GM10266 (cell line): ENCODE measurements around the gene DNTT.

Source experiments
- DNase-seq: peaks from one replicate; pipeline ENCODE4 v3.0.0; 2012; ENCODE audit errors: extremely low spot score
- TF ChIP-seq, protein P1 (sequence below): IDR thresholded peaks from 2 replicates; pipeline ENCODE4 v1.5.1; 2012; ENCODE audit warnings: mild to moderate bottlenecking, low read depth; ENCODE audit not compliant: control insufficient read depth, insufficient read depth; ENCODE audit errors: missing control alignments

Gene DNTT

DNA sequence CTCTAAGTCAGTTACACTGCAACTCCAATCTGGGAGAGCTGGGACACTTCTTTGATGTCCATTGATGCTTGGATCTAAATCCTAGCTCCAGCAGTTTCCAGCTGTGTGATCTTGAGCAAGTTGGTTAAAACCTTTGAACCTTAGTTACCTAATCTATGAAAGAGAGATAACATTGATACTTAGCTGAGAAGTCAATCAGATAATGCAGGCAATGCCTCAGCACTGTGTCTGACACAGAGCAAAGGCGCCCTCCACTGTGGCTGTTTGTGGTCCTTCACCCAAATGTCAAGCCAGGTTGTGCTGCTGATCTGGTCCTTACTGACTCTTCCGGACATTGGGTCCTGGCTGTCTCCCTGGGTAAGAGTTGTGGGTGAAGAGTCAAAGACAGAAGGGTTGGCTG, 20.2 kb downstream of the DNTT start:
- no peak for DNase-seq
- TF ChIP-seq, protein P1, sequence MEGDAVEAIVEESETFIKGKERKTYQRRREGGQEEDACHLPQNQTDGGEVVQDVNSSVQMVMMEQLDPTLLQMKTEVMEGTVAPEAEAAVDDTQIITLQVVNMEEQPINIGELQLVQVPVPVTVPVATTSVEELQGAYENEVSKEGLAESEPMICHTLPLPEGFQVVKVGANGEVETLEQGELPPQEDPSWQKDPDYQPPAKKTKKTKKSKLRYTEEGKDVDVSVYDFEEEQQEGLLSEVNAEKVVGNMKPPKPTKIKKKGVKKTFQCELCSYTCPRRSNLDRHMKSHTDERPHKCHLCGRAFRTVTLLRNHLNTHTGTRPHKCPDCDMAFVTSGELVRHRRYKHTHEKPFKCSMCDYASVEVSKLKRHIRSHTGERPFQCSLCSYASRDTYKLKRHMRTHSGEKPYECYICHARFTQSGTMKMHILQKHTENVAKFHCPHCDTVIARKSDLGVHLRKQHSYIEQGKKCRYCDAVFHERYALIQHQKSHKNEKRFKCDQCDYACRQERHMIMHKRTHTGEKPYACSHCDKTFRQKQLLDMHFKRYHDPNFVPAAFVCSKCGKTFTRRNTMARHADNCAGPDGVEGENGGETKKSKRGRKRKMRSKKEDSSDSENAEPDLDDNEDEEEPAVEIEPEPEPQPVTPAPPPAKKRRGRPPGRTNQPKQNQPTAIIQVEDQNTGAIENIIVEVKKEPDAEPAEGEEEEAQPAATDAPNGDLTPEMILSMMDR = no peak

DNA sequence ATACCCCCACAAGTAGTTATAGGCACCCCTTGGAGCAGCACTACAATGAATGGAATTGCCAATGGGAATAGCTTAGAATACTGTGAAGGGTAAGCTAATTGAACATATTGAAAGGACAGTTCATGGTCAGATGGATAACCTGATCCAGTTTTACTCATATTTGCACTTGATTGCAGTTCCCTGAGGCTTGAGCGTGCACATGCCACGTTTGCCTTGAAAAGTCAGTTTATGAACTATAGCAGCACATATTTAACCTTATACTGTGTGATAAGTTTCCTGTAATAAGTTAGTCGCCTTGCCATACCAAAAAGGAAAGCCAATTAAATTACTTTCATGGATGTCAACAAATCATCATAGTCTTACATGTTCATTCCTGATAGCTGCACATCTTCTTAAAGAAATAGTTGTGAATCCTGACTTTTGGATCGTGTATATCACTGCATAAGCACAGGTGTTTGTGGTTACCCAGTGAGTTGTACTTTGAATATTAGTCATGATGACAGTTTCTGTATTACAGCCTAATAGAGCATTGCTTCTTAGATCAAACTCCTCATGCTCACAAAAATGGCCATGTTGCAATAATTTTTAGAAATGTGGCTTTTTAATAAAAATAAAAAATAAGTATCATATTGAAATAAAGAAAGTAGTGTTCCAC, 21.6 kb downstream of the DNTT start:
- TF ChIP-seq, protein P1 = no peak
- DNase-seq = peak; percentile 47

DNA sequence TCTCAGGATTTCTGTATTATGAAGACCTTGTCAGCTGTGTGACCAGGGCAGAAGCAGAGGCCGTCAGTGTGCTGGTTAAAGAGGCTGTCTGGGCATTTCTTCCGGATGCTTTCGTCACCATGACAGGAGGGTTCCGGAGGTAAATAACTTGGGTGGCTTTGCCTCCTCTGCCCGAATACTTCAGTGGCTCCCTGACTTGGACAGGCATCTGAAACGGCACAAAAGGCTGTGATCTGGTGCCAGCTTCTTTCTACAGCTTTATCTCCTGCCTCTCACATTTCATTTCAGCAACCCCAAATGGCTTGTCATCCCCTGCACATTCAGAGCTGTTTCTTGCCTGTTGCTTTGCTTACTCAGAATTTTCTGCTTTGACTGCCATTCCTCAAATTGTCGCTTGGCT, 23.2 kb downstream of the DNTT start:
- no peak for DNase-seq
- TF ChIP-seq, protein P1 = no peak

DNA sequence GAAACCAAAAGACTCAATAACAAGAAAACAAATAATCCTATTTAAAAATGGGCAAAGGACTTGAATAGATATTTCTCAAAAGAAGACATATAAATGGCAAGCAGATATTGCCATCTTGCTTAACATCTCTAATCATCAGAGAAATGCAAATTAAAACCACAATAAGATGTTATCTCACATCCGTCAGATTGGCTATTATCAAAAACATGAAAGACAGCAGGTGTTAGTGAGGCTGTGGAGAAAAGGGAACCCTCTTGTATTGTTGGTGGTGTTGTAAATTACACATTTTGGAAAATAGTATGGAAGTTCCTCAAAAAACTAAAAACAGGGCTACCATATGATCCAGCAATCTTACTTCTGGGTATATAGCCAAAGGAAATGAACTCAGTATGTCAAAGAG, 28.9 kb downstream of the DNTT start:
- TF ChIP-seq, protein P1 = no peak
- DNase-seq = no peak

DNA sequence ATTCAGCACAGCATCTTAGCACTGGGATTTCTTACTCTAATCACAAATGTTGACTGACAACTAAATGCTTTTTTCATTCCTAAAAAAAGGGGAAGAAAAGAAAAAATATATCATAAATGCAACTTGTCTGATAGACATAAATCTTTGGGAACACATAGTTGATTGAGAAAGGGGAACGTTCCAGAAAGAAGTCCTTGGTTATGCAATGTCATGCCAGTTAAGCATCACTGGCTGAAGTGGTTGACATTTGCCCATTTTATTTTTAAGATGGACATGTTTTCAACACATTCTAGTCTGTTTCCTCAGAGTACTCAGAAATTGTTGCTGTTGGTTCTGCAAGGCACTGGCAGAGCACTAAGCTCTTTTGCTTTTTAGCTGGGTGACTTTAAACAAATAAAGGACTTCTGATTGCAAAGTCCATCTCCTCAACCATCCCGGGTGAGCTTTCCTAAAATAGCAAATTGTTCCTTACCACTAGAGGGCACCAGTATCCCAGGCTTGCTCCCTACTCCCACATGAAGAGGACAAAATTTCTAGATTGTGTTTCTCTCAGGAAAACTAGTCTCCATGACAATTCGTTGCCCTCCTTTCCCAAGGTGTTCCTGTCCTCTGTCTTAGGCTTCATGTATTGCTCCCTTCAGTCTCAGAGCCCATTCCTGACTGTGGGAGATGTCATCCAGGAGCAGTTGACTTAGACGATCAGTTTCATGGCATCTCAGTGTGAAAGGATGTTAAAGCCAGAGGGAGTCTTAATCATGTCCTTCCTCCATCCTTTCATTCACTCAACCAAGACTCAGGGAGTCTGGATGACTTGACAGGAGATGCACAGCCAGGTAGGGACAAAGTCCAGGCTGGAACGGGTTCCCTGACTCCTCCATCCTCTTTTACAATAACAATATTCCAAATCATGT, 30.6 kb downstream of the DNTT start:
- peak; percentile 13 for DNase-seq
- TF ChIP-seq, protein P1 = peak; percentile 71

DNA sequence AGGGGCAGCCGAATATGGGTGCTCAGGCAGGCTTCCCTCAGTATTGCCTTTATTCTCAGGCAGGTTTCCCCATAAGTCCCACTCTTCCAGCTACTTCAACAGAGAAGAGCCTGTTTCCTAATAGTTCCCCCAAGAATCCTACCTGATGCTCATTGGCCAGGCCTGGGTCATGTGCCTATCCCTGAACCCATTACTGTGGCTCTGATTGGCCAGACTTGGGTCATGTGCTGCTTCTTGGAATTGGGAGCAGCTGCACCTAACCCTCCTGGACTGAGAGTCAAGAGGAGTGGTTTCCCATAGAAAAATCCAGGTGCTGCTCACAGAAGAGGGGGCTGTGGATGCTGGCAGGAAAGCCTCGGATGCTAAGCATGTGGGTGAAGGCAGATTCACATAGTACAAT, 32.9 kb downstream of the DNTT start:
- TF ChIP-seq, protein P1 = no peak
- no peak for DNase-seq
